K562 treated with DMSO at 1 percent for 12 hours (cell line): ENCODE measurements around the gene TMEM121B. TPM values are rescaled to one million over a fixed set of nuclear protein-coding genes. Genes with fewer than 3 reads are reported as not detected.

Experiments
- total RNA-seq: library from RNA; unstranded; fragments of 300-600 nt; gene quantifications from 2 replicates; pipeline ENCODE4 v1.2.3, GENCODE V29; 2022; ENCODE audit not compliant: insufficient read depth

Gene TMEM121B
- not detected in 2 replicates for total RNA-seq

DNA sequence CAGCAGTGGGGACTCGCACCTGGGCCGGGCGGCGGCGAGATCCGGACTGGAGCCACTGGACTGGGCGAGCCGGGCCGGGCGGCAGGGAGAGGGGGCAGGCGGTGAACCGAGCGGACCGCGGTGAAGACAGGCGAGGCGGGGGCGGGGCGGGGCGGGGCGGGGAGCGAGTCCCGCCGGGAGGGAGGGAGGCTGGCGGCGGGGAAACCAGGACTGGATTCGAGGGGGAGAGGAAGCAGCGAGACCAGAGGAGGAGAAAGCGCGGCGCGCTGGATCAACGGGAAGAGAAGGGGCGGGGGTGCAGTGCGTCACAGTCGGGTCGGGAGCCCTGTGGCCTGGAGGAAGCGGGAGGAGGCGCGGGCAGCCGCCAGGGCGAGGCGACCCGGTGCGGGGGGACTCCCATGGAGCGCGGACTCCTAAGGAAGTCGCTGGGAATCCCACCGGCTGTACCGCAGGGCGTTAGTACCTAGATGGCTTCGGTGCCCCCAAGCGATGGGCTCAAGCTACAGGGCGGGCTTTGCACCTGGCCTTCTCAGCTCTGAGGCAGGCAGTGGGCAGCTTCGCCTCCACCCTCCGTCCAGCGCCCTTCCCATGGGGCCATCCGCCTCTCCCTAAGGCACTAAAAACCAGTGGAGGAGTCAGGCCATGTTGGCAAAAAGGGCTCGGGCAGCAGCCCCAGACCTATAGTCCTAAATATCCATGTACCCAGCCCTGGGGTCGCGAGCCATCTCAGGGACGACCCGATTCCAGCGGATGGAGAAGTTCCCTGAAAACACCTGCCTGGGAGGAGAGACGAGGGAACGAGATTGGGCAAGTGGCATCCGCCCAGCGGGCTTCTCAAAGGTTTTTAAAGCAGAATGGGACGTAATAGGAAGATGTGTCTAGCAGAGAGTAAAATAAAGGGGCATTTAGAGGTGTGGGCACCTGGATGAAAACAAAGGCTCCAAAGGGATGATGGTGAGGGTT, at the start of gene TMEM121B:
Gene TMEM121B (minus strand): TSS at position 128 of the 963 bp plus-strand sequence. CDS start 233 bp downstream, outside the sequence.

DNA sequence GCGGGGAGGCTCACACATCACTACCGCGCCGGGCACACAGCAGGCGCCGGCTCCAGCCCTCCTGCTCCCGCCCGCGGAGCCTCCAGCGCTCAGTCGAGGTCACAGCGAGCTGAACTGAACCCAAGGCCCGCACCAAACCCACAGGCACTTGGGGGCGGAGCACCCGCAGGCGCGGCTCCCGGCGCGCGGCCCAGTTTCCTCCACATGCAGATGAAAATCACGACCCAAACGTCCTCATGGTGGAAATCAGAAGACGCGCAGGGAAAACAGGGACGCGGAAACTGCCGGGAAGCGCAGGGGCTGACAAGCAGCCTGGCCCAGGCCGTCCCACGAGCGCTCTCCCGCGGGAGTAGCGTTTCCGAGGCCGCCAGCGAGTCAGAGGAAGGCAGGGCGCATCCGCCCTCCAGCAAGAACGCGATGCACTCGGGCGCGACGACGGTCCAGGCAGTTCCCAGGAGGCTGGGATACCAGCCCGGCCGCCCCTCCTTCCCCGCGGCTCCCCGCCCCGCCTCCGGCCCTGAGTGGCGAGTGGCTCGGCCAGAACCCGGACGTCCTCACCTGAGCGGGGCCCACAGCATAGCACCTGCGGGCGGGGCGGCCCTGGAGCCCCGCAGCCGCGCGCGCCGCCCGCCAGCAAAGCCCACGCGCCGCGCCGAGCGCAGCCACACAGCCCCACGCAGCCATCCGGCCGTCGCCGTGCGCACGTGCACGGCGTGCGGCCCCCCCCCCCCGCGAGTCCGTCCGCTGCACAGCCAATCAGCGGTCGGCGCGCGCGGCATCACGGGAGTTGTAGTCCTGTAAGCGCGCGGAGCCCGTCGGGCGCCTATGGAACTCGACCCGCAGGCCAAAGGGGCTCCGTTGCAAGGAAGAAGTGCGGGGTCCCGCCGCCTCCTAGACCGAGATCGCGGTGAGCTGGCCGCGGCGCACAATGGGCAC, 37.7 kb upstream of the TMEM121B start, which contains the start of gene HDHD5:
Gene HDHD5 (minus strand): TSS at position 710 of the 936 bp plus-strand sequence. CDS start 26 bp downstream, at position 684.

DNA sequence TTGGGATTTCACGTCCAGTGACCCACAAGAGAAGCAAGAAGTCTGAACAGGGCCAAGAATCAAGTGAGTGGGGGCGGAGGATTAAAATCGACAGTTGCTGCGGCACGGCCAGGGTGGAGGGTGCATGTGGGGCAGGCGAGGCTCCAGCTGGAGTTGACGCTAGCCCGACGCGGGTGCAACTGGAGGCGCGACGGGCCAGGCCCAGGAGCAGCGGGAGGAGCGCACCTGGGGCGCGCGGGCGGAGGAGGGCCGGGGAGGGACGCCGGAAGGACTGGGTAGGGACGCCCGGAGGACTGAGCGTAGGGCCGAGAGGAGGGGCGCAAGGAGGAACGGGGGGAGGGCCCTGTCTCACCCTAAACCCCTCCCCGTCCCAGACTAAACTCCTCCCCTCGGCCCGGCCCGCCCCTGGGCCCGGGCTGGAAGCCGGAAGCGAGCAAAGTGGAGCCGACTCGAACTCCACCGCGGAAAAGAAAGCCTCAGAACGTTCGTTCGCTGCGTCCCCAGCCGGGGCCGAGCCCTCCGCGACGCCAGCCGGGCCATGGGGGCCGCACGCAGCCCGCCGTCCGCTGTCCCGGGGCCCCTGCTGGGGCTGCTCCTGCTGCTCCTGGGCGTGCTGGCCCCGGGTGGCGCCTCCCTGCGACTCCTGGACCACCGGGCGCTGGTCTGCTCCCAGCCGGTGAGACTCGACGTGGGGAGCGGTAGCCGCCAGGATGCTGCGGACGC, 36.4 kb downstream of the TMEM121B start, which contains the start of gene IL17RA:
Gene IL17RA (plus strand): TSS at position 447 of the 723 bp plus-strand sequence. CDS start 92 bp downstream, at position 539.

Other genes starting within 250 kb of the TMEM121B start
- not detected in 2 replicates for gene GAB4, start 113.1 kb downstream of the TMEM121B start, total RNA-seq
- 4.6 and 16.3 TPM in 2 replicates for gene IL17RA, start 36.4 kb downstream of the TMEM121B start, total RNA-seq
- 15.6 and 16.4 TPM in 2 replicates for gene HDHD5, start 37.9 kb upstream of the TMEM121B start, total RNA-seq
- not detected in 2 replicates for gene ADA2, start 98.1 kb upstream of the TMEM121B start, total RNA-seq
- gene CECR2, start 248.1 kb upstream of the TMEM121B start, total RNA-seq: 0.44 TPM in 1 of 2 replicates, not detected in the other